ENCODE data around the gene CCL1.

DNA sequence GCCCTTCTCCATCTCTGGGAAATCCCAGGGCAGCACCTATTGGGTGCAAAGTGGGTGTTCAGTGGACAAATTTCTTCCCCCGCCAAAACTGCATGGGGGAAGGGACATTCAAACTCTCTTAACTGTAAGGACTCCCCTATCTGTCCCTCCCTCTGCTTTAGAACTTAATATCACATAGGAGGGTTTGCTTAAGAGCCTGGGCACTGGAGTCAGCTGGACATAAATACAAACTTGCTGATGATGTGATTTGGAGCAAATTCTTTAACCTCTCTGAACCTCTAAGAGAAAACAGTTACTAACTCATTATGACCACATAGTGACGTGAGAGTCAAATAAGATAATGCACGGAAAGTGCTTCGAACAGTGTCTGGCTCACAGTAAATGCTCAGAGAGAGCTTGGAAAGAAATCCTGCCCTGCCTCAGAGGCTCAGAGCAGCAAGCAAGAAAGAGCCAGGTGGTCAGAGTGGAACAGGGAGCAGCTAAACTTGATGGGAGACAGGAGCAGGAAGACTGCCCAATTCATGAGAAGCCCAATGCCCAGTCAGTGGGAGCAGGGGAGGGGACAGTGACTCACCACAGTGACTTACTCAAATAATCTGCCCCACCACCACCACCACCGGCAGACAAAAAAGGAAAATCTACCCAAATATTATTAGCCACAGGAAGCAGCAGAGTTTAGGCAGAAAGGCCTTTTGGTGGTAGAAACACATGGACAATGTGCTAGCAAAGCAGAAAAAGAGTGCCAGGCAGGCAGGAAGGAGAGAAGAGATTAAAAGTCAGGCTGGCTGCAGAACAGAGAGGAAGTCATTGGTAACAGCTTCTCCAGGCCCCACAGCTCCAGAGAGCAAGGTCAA is 23.9 kb upstream of the CCL1 start:
- TF ChIP-seq, protein P1, sequence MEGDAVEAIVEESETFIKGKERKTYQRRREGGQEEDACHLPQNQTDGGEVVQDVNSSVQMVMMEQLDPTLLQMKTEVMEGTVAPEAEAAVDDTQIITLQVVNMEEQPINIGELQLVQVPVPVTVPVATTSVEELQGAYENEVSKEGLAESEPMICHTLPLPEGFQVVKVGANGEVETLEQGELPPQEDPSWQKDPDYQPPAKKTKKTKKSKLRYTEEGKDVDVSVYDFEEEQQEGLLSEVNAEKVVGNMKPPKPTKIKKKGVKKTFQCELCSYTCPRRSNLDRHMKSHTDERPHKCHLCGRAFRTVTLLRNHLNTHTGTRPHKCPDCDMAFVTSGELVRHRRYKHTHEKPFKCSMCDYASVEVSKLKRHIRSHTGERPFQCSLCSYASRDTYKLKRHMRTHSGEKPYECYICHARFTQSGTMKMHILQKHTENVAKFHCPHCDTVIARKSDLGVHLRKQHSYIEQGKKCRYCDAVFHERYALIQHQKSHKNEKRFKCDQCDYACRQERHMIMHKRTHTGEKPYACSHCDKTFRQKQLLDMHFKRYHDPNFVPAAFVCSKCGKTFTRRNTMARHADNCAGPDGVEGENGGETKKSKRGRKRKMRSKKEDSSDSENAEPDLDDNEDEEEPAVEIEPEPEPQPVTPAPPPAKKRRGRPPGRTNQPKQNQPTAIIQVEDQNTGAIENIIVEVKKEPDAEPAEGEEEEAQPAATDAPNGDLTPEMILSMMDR (IDR thresholded peaks at IDR 0.05) = no peak
- TF ChIP-seq POLR2AphosphoS5 (IDR thresholded peaks at IDR 0.05) (no peak), POLR2A (IDR thresholded peaks at IDR 0.05) (no peak)
